OCI-LY1 (cell line): Measurements from ENCODE around the gene DENND1A.

Experiments
- EZH2 ChIP-seq: fragments of 200-600 bp; sonication (generic), shearing (Covaris generic); IDR thresholded peaks from 2 replicates; pipeline ENCODE4 v1.8.0; 2017; ENCODE audit warnings: borderline replicate concordance, mixed run types, mild to moderate bottlenecking, antibody characterized with exemption, low read length, moderate library complexity, mixed read lengths
- TF ChIP-seq, protein P1 (sequence below): fragments of 200-600 bp; sonication (generic), shearing (Covaris generic); IDR thresholded peaks from 2 replicates; pipeline ENCODE4 v1.5.1; 2017; ENCODE audit warnings: mild to moderate bottlenecking, antibody characterized with exemption, low read length, moderate library complexity, mixed read lengths

DNA sequence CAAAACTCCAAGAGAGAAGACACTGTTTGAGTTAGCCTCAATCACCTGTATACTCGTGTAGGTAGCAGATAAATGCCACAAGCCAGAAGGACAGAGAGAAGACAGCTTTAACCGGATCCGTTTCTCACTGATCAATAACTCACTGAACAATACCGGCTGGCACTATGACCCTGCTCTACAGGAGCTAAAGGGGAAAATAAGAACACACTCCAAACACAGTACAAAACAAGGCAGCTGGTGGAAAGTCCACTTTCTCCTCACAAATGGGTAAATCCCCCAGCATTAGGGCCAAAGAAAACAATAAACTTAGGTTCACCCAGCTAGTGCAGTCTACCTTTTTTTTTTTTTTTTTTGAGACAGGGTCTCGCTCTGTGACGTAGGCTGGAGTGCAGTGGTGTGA lies 404.5 kb downstream of the DENND1A start:
- TF ChIP-seq, protein P1, sequence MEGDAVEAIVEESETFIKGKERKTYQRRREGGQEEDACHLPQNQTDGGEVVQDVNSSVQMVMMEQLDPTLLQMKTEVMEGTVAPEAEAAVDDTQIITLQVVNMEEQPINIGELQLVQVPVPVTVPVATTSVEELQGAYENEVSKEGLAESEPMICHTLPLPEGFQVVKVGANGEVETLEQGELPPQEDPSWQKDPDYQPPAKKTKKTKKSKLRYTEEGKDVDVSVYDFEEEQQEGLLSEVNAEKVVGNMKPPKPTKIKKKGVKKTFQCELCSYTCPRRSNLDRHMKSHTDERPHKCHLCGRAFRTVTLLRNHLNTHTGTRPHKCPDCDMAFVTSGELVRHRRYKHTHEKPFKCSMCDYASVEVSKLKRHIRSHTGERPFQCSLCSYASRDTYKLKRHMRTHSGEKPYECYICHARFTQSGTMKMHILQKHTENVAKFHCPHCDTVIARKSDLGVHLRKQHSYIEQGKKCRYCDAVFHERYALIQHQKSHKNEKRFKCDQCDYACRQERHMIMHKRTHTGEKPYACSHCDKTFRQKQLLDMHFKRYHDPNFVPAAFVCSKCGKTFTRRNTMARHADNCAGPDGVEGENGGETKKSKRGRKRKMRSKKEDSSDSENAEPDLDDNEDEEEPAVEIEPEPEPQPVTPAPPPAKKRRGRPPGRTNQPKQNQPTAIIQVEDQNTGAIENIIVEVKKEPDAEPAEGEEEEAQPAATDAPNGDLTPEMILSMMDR = no peak
- no peak for TF ChIP-seq EZH2
